ENCODE data around the gene UBAC1. TPM values are rescaled to one million over a fixed set of nuclear protein-coding genes. Genes with fewer than 3 reads are reported as not detected.

The UBAC1 gene
- total RNA-seq, 6 experiments from 2014 or later, result 27.9 to 33.6 (median 31.2) TPM

- no peak overlapping the region for H3K27ac Mint-ChIP-seq
- no peak overlapping the region for H3K4me3 Mint-ChIP-seq
Measured at GRCh38 chr9:135903786-135904520, 57.2 kb downstream of the UBAC1 start.

GRCh38 chr9:135903358-135903656, 57.9 kb downstream of the UBAC1 start:
- peaks cover 22% of the 10 kb centered on the region for H3K36me3 Mint-ChIP-seq (ENCODE audit: low read depth)
- DNase-seq, result no peak
- no peak overlapping the region for H3K4me3 Mint-ChIP-seq
- no peaks in the 10 kb centered on the region for H3K27me3 Mint-ChIP-seq (ENCODE audit: insufficient read depth)
- H3K9me3 Mint-ChIP-seq, result peaks cover 4% of the 10 kb centered on the region; the same call in 1 of the 2 replicates
- TF ChIP-seq CTCF (IDR thresholded peaks at IDR 0.05), result no peak
- peaks cover 33% of the 10 kb centered on the region for H3K4me1 Mint-ChIP-seq (ENCODE audit: low read depth)
- H3K27ac Mint-ChIP-seq, result no peak overlapping the region

More at GRCh38 chr9:135903786-135904520, 57.2 kb downstream of the UBAC1 start:
- Mint-ChIP-seq H3K4me1 (ENCODE audit: low read depth) (peaks cover 34% of the 10 kb centered on the region), H3K9me3 (peaks cover 11% of the 10 kb centered on the region; the same call in 1 of the 2 replicates), H3K36me3 (ENCODE audit: low read depth) (peaks cover 28% of the 10 kb centered on the region), H3K27me3 (ENCODE audit: insufficient read depth) (no peaks in the 10 kb centered on the region)
- DNase-seq, result no peak
- TF ChIP-seq CTCF (IDR thresholded peaks at IDR 0.05), result no peak

GRCh38 chr9:135902655-135903357, 58.4 kb downstream of the UBAC1 start:
- H3K27me3 Mint-ChIP-seq (ENCODE audit: insufficient read depth), result no peaks in the 10 kb centered on the region

GRCh38 chr9:135901826-135902225, 59.3 kb downstream of the UBAC1 start:
- no peak for DNase-seq
- H3K27me3 Mint-ChIP-seq (ENCODE audit: insufficient read depth), result no peaks in the 10 kb centered on the region
- no peak overlapping the region for H3K27ac Mint-ChIP-seq
- H3K36me3 Mint-ChIP-seq (ENCODE audit: low read depth), result peaks cover 30% of the 10 kb centered on the region
- peaks cover 32% of the 10 kb centered on the region for H3K4me1 Mint-ChIP-seq (ENCODE audit: low read depth)
- no peak for TF ChIP-seq CTCF (IDR thresholded peaks at IDR 0.05)
- peaks cover 4% of the 10 kb centered on the region; the same call in 1 of the 2 replicates for H3K9me3 Mint-ChIP-seq
- no peak overlapping the region for H3K4me3 Mint-ChIP-seq

More at GRCh38 chr9:135902655-135903357, 58.4 kb downstream of the UBAC1 start:
- no peak for TF ChIP-seq CTCF (IDR thresholded peaks at IDR 0.05)
- peaks cover 32% of the 10 kb centered on the region for H3K4me1 Mint-ChIP-seq (ENCODE audit: low read depth)
- no peak overlapping the region for H3K27ac Mint-ChIP-seq
- H3K36me3 Mint-ChIP-seq (ENCODE audit: low read depth), result peaks cover 24% of the 10 kb centered on the region
- H3K9me3 Mint-ChIP-seq, result peaks cover 4% of the 10 kb centered on the region; the same call in 1 of the 2 replicates
- no peak overlapping the region for H3K4me3 Mint-ChIP-seq
- no peak for DNase-seq

GRCh38 chr9:135901031-135901758, 60.0 kb downstream of the UBAC1 start:
- TF ChIP-seq CTCF (IDR thresholded peaks at IDR 0.05), result no peak
- Mint-ChIP-seq H3K27ac (no peak overlapping the region), H3K27me3 (ENCODE audit: insufficient read depth) (no peaks in the 10 kb centered on the region), H3K4me1 (ENCODE audit: low read depth) (peaks cover 31% of the 10 kb centered on the region), H3K9me3 (peaks cover 4% of the 10 kb centered on the region; the same call in 1 of the 2 replicates), H3K36me3 (ENCODE audit: low read depth) (peaks cover 30% of the 10 kb centered on the region), H3K4me3 (no peak overlapping the region)
- no peak for DNase-seq
